ENCODE data around the gene ZSWIM3.

DNA sequence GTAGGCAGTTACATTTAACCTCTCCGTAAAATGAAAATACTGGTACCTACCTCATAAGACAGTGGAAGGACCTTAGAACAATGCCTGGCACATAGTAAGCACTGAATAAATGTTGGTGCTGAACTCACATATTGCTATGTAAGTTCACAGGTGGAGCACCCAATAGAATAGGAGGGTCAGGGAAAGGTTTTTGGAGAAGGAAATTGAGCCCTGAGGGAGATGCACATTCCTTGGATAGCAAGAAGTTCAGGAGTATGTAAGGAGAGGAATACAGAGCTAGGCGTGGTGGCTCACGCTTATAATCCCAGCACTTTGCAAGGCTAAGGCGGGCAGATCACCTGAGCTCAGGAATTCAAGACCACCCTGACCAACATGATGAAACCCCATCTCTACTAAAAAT lies 37.9 kb upstream of the ZSWIM3 start:
- TF ChIP-seq, protein P1, sequence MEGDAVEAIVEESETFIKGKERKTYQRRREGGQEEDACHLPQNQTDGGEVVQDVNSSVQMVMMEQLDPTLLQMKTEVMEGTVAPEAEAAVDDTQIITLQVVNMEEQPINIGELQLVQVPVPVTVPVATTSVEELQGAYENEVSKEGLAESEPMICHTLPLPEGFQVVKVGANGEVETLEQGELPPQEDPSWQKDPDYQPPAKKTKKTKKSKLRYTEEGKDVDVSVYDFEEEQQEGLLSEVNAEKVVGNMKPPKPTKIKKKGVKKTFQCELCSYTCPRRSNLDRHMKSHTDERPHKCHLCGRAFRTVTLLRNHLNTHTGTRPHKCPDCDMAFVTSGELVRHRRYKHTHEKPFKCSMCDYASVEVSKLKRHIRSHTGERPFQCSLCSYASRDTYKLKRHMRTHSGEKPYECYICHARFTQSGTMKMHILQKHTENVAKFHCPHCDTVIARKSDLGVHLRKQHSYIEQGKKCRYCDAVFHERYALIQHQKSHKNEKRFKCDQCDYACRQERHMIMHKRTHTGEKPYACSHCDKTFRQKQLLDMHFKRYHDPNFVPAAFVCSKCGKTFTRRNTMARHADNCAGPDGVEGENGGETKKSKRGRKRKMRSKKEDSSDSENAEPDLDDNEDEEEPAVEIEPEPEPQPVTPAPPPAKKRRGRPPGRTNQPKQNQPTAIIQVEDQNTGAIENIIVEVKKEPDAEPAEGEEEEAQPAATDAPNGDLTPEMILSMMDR (IDR thresholded peaks at IDR 0.05) = no peak
- TF ChIP-seq POLR2A (IDR thresholded peaks at IDR 0.05) (no peak), EP300 (IDR thresholded peaks at IDR 0.05) (no peak)
